Astrocyte of the spinal cord (primary cell): ENCODE data around the gene FOXO1.
"Not testable (repeated sequence)": the region's sequence is repeated elsewhere in the genome, so short reads cannot be mapped to it uniquely, and the experiment has no call there.

ENCODE experiments used
- DNase-seq: peaks from one replicate; pipeline ENCODE4 v3.0.0; 2011; ENCODE audit warnings: low read depth, low spot score
- H3K4me3 ChIP-seq: 2 replicates; pipeline ENCODE4 v1.5.1; 2011; ENCODE audit warnings: low read depth, mild to moderate bottlenecking, low read length, moderate library complexity
- in situ Hi-C: cut with HindIII; loops from 2 replicates; pipeline ENCODE4 v1.10.0; 2017; ENCODE audit warnings: low sequenced_read_pairs
- TF ChIP-seq, protein P1 (sequence below): IDR thresholded peaks from 2 replicates; pipeline ENCODE4 v1.5.1; 2012; ENCODE audit warnings: low read depth, mild to moderate bottlenecking, low read length, inconsistent platforms

FOXO1 gene

GRCh38 chr13:40666045-40666932, at the start of gene FOXO1:
Gene FOXO1, minus strand, starts transcription at chr13:40666641. Its CDS starts 429 bp downstream, at chr13:40666212.
- in situ Hi-C loops: no loop called here
- peak within 1 kb of the TSS; percentile 71 for H3K4me3 ChIP-seq
- TF ChIP-seq, protein P1, sequence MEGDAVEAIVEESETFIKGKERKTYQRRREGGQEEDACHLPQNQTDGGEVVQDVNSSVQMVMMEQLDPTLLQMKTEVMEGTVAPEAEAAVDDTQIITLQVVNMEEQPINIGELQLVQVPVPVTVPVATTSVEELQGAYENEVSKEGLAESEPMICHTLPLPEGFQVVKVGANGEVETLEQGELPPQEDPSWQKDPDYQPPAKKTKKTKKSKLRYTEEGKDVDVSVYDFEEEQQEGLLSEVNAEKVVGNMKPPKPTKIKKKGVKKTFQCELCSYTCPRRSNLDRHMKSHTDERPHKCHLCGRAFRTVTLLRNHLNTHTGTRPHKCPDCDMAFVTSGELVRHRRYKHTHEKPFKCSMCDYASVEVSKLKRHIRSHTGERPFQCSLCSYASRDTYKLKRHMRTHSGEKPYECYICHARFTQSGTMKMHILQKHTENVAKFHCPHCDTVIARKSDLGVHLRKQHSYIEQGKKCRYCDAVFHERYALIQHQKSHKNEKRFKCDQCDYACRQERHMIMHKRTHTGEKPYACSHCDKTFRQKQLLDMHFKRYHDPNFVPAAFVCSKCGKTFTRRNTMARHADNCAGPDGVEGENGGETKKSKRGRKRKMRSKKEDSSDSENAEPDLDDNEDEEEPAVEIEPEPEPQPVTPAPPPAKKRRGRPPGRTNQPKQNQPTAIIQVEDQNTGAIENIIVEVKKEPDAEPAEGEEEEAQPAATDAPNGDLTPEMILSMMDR: no peak
- peak; percentile 85 for DNase-seq

DNA sequence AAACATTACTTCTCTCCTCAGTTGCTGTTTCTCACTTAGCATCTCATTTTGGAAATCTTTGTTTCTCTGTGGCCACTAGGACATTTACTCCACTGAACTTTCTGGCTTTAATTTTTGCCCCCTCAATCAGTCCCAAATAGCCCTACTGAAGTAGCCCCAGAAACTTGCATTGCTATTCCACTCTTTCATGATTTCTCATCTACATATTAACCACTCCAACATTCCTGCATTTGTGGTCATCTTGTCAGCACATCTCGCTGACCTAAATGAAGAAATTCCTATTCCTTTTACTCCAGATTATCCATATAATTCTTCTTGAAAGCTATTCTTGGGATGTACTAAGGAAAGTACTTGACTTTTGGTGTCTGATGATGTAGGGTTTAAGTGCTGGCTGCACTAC, 48.0 kb upstream of the FOXO1 start:
- H3K4me3 ChIP-seq, DNase-seq, in situ Hi-C loops: not testable (repeated sequence)

- TF ChIP-seq, protein P1: no peak
- no peak overlapping the region for H3K4me3 ChIP-seq
- no peak for DNase-seq
- in situ Hi-C loops: no loop called here
Observed at GRCh38 chr13:40706439-40706838, 40.0 kb upstream of the FOXO1 start.

DNA sequence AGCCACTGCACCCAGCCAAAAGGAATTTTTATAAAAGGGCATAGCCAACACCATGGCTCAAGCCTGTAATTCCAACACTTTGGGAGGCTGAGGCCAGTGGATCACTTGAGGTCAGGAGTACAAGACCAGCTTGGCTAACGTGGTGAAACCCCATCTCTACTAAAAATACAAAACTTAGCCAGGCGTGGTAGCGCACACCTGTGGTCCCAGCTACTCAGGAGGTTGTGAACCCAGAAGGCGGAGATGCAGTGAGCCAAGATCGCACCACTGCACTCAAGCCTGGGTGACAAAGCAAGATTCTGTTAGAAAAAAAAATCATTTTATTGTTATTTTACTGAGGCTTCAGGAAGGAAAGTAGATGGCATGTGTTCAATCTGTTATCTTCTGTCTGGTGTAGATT, 31.3 kb upstream of the FOXO1 start:
- in situ Hi-C loops: no loop called here
- H3K4me3 ChIP-seq: no peak overlapping the region

DNA sequence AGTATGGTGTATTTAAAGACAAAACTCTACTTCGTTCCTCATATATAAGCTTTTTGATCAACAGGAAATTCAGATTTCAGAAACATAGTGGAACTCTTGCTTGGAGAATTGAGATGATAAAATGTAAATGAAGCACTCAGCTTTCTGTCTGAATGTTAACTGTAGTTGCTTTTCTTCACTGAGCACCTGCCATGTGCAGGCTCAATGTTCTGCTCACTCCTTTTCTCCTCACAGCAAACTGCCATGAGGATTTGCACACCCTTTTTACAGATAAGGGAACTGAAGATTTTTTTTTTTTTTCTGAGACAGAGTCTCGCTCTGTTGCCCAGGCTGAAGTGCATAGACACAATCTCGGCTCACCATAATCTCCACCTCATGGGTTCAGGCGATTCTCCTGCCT, 28.0 kb upstream of the FOXO1 start:
- no peak overlapping the region for H3K4me3 ChIP-seq
- no peak for DNase-seq
- in situ Hi-C loops: no loop called here
- TF ChIP-seq, protein P1: no peak

More for the DNA sequence above, 31.3 kb upstream of the FOXO1 start:
- TF ChIP-seq, protein P1: no peak
- DNase-seq: no peak

DNA sequence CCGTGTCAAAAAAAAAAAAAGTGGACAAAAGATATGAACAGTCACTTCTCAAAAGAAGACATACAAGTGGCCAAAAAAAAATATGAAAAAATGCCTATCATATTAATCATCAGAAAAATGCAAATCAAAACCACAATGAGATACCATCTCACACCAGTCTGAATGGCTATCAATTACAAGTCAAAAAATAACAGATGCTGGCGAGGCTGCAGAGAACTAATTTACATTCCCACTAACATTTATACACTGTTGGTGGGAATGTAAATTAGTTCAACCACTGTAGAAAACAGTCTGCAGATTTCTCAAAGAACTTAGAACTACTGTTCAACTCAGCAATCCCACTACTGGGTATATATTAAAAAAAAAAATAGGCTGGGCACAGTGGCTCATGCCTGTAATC, 26.5 kb upstream of the FOXO1 start:
- DNase-seq: no peak
- TF ChIP-seq, protein P1: no peak
- H3K4me3 ChIP-seq: no peak overlapping the region
- in situ Hi-C loops: no loop called here

GRCh38 chr13:40688781-40689180, 22.3 kb upstream of the FOXO1 start:
- TF ChIP-seq, protein P1: no peak
- H3K4me3 ChIP-seq: no peak overlapping the region
- no peak for DNase-seq
- in situ Hi-C loops: no loop called here
